ENCODE data around the gene MARCHF2. TPM values are rescaled to one million over a fixed set of nuclear protein-coding genes. Genes with fewer than 3 reads are reported as not detected.

The MARCHF2 gene
- total RNA-seq, 1 experiment from 2014 or later: 10.1 TPM

DNA sequence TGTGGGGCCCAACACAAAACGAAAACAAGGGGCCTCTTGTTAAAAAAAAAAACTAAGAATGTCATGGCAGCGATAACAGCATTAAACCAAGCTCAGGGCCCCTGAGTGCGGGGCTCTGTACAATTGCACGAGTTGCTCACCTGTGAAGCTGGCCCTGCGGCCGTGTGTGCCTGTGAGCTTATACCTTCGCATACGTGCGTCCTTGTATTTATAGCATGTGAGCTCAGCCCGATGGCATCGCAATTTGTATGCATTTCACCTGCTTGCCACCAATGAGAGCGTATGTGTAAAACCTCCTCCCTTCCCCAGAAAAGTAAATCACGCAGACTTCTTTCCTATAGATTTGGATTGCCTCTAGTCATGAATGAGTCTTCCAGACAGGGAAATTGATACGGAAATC lies 48.8 kb downstream of the MARCHF2 start:
- H3K4me3 ChIP-seq (ENCODE audit: low read length): no peak overlapping the region
- H4K20me1 ChIP-seq (ENCODE audit: insufficient read depth, low read depth, low read length): peaks cover 76% of the 10 kb centered on the region
- no peaks in the 10 kb centered on the region for H3K9me3 ChIP-seq (ENCODE audit: low read length)
- no peak overlapping the region for H2AFZ ChIP-seq (ENCODE audit: low read length)
- peaks cover 73% of the 10 kb centered on the region for H3K36me3 ChIP-seq (ENCODE audit: insufficient read depth, low read length)
- no peak overlapping the region for H3K27ac ChIP-seq (ENCODE audit: low read length)
- no peak for DNase-seq
- H3K79me2 ChIP-seq (ENCODE audit: low read length): peaks cover 92% of the 10 kb centered on the region
- no peak overlapping the region for H3K9ac ChIP-seq (ENCODE audit: low read length)
- no peaks in the 10 kb centered on the region for H3K9me2 ChIP-seq (replicated peaks; ENCODE audit: insufficient read depth, low read length)
- no peak overlapping the region for H3K4me2 ChIP-seq (ENCODE audit: low read depth, low read length, poor library complexity, severe bottlenecking)
- no peaks in the 10 kb centered on the region for H3K27me3 ChIP-seq (ENCODE audit: low read length)
- peaks cover 27% of the 10 kb centered on the region for H3K4me1 ChIP-seq (ENCODE audit: low read length)

DNA sequence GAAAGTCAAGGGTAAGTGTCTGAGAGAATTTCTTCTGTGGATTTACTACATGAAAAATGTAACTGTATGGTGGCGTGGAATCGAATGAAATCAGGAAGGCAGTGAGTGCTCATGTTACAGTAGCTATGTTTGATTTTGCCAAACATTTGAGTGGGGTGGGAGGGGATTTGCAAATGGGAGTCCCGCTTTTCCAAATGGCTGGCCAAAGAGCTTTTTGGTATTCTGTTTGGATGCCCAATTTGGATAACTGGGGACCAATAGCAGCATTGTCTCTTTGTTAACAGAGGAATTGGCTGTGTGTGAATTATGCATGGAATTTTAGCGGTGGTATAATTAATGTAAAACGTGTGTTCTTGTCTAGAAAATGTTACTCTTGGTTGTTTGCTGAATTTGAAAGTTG lies 49.5 kb downstream of the MARCHF2 start:
- Histone ChIP-seq H3K36me3 (ENCODE audit: insufficient read depth, low read length) (peaks cover 75% of the 10 kb centered on the region), H4K20me1 (ENCODE audit: insufficient read depth, low read depth, low read length) (peaks cover 69% of the 10 kb centered on the region), H3K4me2 (ENCODE audit: low read depth, low read length, poor library complexity, severe bottlenecking) (no peak overlapping the region), H3K79me2 (ENCODE audit: low read length) (peaks cover 90% of the 10 kb centered on the region), H3K9ac (ENCODE audit: low read length) (no peak overlapping the region), H3K4me3 (ENCODE audit: low read length) (no peak overlapping the region), H3K9me2 (replicated peaks; ENCODE audit: insufficient read depth, low read length) (no peaks in the 10 kb centered on the region), H3K9me3 (ENCODE audit: low read length) (no peaks in the 10 kb centered on the region), H3K4me1 (ENCODE audit: low read length) (peaks cover 26% of the 10 kb centered on the region), H3K27me3 (ENCODE audit: low read length) (no peaks in the 10 kb centered on the region), H2AFZ (ENCODE audit: low read length) (no peak overlapping the region), H3K27ac (ENCODE audit: low read length) (no peak overlapping the region)
- DNase-seq: no peak

DNA sequence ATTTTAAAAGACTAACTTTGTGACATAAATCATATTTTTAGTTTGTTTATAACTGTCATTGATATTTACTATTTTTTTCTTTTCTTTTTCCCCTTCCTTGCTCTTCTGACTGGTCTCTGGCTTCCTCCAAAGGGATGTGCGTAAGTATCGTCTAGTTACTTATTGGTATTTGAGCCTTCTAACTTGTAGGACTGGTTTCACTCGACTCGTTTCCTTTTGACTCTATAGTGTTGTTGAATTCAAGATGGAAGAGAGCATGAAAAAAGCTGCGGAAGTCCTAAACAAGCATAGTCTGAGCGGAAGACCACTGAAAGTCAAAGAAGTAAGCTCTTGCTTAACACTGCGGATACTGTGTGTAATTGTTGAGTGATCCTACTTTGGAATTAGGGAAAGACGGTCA lies 50.3 kb downstream of the MARCHF2 start:
- no peak for DNase-seq
- Histone ChIP-seq H3K4me1 (ENCODE audit: low read length) (peaks cover 18% of the 10 kb centered on the region), H3K27me3 (ENCODE audit: low read length) (no peaks in the 10 kb centered on the region), H3K79me2 (ENCODE audit: low read length) (peaks cover 86% of the 10 kb centered on the region), H3K9ac (ENCODE audit: low read length) (no peak overlapping the region), H3K4me3 (ENCODE audit: low read length) (no peak overlapping the region), H3K4me2 (ENCODE audit: low read depth, low read length, poor library complexity, severe bottlenecking) (no peak overlapping the region), H3K27ac (ENCODE audit: low read length) (no peak overlapping the region), H3K9me3 (ENCODE audit: low read length) (no peaks in the 10 kb centered on the region), H4K20me1 (ENCODE audit: insufficient read depth, low read depth, low read length) (peaks cover 63% of the 10 kb centered on the region), H2AFZ (ENCODE audit: low read length) (no peak overlapping the region), H3K36me3 (ENCODE audit: insufficient read depth, low read length) (peaks cover 80% of the 10 kb centered on the region), H3K9me2 (replicated peaks; ENCODE audit: insufficient read depth, low read length) (no peaks in the 10 kb centered on the region)

DNA sequence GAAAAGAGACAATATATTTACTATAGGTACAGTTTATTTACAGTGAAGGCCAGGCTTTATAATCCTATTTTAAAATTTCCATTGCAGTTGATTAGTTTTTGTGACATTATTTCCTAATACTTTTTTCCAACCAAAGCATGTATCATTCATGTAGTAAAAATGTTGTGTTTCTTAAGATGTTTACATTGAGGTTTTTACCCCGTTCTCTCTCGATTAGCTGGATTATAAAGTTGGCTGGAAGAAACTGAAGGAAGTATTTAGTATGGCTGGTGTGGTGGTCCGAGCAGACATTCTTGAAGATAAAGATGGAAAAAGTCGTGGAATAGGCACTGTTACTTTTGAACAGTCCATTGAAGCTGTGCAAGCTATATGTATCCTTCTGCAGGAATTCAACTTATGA lies 52.9 kb downstream of the MARCHF2 start:
- no peak overlapping the region for H3K4me3 ChIP-seq (ENCODE audit: low read length)
- H3K27ac ChIP-seq (ENCODE audit: low read length): no peak overlapping the region
- H3K9me2 ChIP-seq (replicated peaks; ENCODE audit: insufficient read depth, low read length): no peaks in the 10 kb centered on the region
- peaks cover 81% of the 10 kb centered on the region for H3K79me2 ChIP-seq (ENCODE audit: low read length)
- H3K4me2 ChIP-seq (ENCODE audit: low read depth, low read length, poor library complexity, severe bottlenecking): no peak overlapping the region
- H3K9ac ChIP-seq (ENCODE audit: low read length): no peak overlapping the region
- H3K36me3 ChIP-seq (ENCODE audit: insufficient read depth, low read length): peaks cover 86% of the 10 kb centered on the region
- no peaks in the 10 kb centered on the region for H3K9me3 ChIP-seq (ENCODE audit: low read length)
- DNase-seq: no peak
- peaks cover 39% of the 10 kb centered on the region for H4K20me1 ChIP-seq (ENCODE audit: insufficient read depth, low read depth, low read length)
- no peaks in the 10 kb centered on the region for H3K27me3 ChIP-seq (ENCODE audit: low read length)
- H2AFZ ChIP-seq (ENCODE audit: low read length): no peak overlapping the region
- peaks cover 2% of the 10 kb centered on the region for H3K4me1 ChIP-seq (ENCODE audit: low read length)

DNA sequence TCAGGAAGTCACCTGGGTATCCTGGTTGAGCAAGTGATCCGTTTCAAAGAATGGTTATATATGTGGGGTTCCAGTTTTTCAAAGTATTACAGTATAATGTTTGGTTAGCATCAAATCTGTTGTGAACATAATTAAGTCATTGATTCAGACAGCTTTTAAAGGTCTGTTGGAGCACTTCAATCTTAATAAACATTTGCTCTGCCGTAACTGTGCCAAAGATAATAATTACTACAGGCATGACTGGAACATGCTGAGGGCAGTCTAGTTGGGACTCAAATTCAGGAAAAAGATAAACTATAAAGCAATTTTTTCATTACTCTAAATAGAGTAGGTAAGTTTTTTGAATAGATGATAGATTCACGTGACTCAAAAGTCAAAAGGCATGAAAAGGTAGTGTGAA lies 55.0 kb downstream of the MARCHF2 start:
- Histone ChIP-seq H2AFZ (ENCODE audit: low read length) (no peak overlapping the region), H3K4me3 (ENCODE audit: low read length) (no peak overlapping the region), H3K79me2 (ENCODE audit: low read length) (peaks cover 75% of the 10 kb centered on the region)

DNA sequence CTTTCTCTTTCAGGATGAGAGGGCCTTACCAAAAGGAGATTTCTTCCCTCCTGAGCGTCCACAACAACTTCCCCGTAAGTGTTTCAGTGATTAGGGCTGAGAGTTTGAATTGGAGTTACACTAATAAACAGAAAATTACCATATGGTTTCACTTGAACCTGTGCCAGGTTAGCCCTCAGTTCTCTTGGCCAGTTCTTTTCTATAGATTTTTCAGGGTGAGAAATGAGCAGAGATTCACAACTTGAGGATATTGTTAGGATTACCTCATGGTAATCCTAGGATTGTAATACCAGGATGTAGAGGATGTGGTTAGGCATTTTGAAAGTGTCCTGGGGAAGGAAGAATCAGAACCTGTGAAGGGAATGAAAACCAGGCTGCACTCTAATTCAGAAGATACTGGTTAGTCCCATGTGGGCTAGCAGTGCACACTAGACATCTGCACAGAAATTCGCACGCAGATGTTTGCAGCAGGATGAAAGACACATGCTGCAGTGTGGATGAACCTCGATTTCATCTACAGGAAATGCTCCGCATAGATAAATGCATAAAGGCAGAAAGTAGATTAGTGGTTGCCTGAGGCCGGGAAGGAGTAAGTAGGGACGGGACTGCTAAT lies 55.8 kb downstream of the MARCHF2 start:
- no peak for DNase-seq
- H3K4me3 ChIP-seq (ENCODE audit: low read length): no peak overlapping the region
- no peaks in the 10 kb centered on the region for H3K9me3 ChIP-seq (ENCODE audit: low read length)
- peaks cover 70% of the 10 kb centered on the region for H3K36me3 ChIP-seq (ENCODE audit: insufficient read depth, low read length)
- no peak overlapping the region for H2AFZ ChIP-seq (ENCODE audit: low read length)
- peaks cover 28% of the 10 kb centered on the region for H3K4me1 ChIP-seq (ENCODE audit: low read length)
- no peak overlapping the region for H3K9ac ChIP-seq (ENCODE audit: low read length)
- no peak overlapping the region for H3K4me2 ChIP-seq (ENCODE audit: low read depth, low read length, poor library complexity, severe bottlenecking)
- peaks cover 72% of the 10 kb centered on the region for H3K79me2 ChIP-seq (ENCODE audit: low read length)
- no peaks in the 10 kb centered on the region for H3K27me3 ChIP-seq (ENCODE audit: low read length)
- no peak overlapping the region for H3K27ac ChIP-seq (ENCODE audit: low read length)
- peaks cover 12% of the 10 kb centered on the region for H4K20me1 ChIP-seq (ENCODE audit: insufficient read depth, low read depth, low read length)
- H3K9me2 ChIP-seq (replicated peaks; ENCODE audit: insufficient read depth, low read length): no peaks in the 10 kb centered on the region

More for the DNA sequence above, 55.0 kb downstream of the MARCHF2 start:
- no peak for DNase-seq
- Histone ChIP-seq H3K27ac (ENCODE audit: low read length) (no peak overlapping the region), H3K4me2 (ENCODE audit: low read depth, low read length, poor library complexity, severe bottlenecking) (no peak overlapping the region), H3K9me2 (replicated peaks; ENCODE audit: insufficient read depth, low read length) (no peaks in the 10 kb centered on the region), H4K20me1 (ENCODE audit: insufficient read depth, low read depth, low read length) (peaks cover 18% of the 10 kb centered on the region), H3K36me3 (ENCODE audit: insufficient read depth, low read length) (peaks cover 77% of the 10 kb centered on the region), H3K9me3 (ENCODE audit: low read length) (no peaks in the 10 kb centered on the region), H3K27me3 (ENCODE audit: low read length) (no peaks in the 10 kb centered on the region), H3K9ac (ENCODE audit: low read length) (no peak overlapping the region), H3K4me1 (ENCODE audit: low read length) (peaks cover 21% of the 10 kb centered on the region)

DNA sequence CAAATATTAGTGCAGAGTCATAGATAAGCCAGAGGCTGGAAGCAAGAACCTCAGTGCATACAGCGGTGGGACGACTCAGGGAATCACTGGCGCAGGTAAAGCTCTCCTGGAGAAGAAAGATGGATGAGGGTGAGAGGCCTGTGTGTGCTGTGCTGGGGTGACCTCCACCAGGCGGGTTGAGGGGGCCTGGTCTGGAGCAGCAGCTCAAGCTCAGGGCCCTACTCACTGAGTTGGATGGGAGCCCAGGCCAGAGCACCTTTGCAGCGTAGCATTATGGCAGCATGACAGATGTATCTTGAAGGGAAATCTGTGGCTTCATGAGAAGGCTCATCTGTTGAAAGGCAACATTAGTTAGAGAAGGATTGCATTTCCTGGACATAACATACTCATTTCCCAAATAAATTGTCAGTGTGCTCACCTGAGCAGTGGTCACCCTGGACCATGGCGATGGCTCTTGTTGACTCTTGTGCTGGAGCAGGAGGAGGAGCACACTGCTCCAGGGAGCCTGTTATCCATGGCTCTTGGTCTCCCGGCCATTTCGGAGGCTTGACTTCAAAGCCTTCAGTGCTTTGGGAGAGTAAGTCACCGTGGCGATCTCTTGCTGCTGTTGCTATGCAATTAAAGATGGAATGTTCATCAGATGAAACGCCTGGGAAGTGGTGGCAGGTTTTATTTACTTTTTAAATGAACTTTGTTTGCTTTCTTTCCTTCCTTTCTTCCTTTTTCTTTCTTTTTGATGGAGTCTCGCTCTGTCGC lies 56.7 kb downstream of the MARCHF2 start:
- H3K27ac ChIP-seq (ENCODE audit: low read length): no peak overlapping the region
- peaks cover 12% of the 10 kb centered on the region for H4K20me1 ChIP-seq (ENCODE audit: insufficient read depth, low read depth, low read length)
- H3K36me3 ChIP-seq (ENCODE audit: insufficient read depth, low read length): peaks cover 72% of the 10 kb centered on the region
- no peaks in the 10 kb centered on the region for H3K9me3 ChIP-seq (ENCODE audit: low read length)
- peaks cover 36% of the 10 kb centered on the region for H3K4me1 ChIP-seq (ENCODE audit: low read length)
- no peak overlapping the region for H3K9ac ChIP-seq (ENCODE audit: low read length)
- H3K79me2 ChIP-seq (ENCODE audit: low read length): peaks cover 76% of the 10 kb centered on the region
- no peaks in the 10 kb centered on the region for H3K27me3 ChIP-seq (ENCODE audit: low read length)
- DNase-seq: no peak
- H2AFZ ChIP-seq (ENCODE audit: low read length): no peak overlapping the region
- no peaks in the 10 kb centered on the region for H3K9me2 ChIP-seq (replicated peaks; ENCODE audit: insufficient read depth, low read length)
- no peak overlapping the region for H3K4me3 ChIP-seq (ENCODE audit: low read length)
- no peak overlapping the region for H3K4me2 ChIP-seq (ENCODE audit: low read depth, low read length, poor library complexity, severe bottlenecking)

DNA sequence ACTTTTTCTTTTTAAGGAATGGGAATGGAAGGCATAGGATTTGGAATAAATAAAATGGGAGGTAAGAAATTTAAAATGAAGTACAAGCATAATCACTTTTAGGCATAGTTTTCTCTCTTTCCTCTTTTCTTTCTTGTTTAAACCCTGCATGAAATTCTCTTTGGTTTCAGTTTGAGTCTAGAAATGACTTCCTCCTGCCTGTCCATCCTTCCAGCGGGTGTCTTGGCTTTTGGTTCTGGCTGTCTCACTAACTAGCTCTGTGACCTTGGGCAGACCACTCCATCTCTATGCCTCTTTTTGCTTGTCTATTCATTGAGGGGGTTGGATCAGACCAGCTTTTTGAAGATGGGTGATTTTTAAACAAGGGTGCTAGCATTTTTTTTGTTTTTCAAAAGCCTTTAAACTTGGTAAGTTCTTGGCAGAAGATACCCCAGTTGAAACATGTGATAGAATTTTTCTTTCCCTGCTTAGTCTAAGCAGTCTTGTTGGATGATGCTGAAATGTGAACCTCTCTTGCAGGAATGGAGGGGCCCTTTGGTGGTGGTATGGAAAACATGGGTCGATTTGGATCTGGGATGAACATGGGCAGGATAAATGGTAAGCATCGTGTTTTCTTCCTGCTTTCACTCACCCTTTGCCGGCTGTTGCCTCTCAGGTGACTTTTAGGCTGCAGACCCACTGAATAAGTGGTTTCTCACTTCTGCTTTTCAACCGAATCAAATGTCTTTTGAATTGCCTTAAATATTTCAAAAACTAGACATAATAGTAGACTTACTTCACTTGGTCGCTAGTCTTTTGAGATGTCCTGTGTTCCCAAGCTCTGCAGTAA lies 60.8 kb downstream of the MARCHF2 start:
- no peaks in the 10 kb centered on the region for H3K9me2 ChIP-seq (replicated peaks; ENCODE audit: insufficient read depth, low read length)
- DNase-seq: peak; percentile 64
- no peak overlapping the region for H2AFZ ChIP-seq (ENCODE audit: low read length)
- peaks cover 85% of the 10 kb centered on the region for H3K79me2 ChIP-seq (ENCODE audit: low read length)
- H3K9ac ChIP-seq (ENCODE audit: low read length): peak overlapping the region; percentile 27; the same call in 1 of the 2 replicates
- H3K27ac ChIP-seq (ENCODE audit: low read length): peak overlapping the region; percentile 79
- H3K36me3 ChIP-seq (ENCODE audit: insufficient read depth, low read length): peaks cover 63% of the 10 kb centered on the region
- no peaks in the 10 kb centered on the region for H3K27me3 ChIP-seq (ENCODE audit: low read length)
- H4K20me1 ChIP-seq (ENCODE audit: insufficient read depth, low read depth, low read length): peaks cover 28% of the 10 kb centered on the region
- H3K4me1 ChIP-seq (ENCODE audit: low read length): peaks cover 36% of the 10 kb centered on the region
- 0 out of 2 replicates have a peak overlapping the region, but pooled peaks have one; percentile 1 for H3K4me3 ChIP-seq (ENCODE audit: low read length)
- no peaks in the 10 kb centered on the region for H3K9me3 ChIP-seq (ENCODE audit: low read length)
- peak overlapping the region; percentile 48 for H3K4me2 ChIP-seq (ENCODE audit: low read depth, low read length, poor library complexity, severe bottlenecking)
